Body of pancreas (tissue), 4 donors: ENCODE results near the gene ATG16L1. TPM values are rescaled to one million over a fixed set of nuclear protein-coding genes. Genes with fewer than 3 reads are reported as not detected.

Experiments used
- ATAC-seq: fragments of 150-250 bp; one replicate; pipeline ENCODE4 v1.9.1; 2016
- DNase-seq, 4 donors: peaks; one replicate each; pipeline ENCODE4 v3.0.0-alpha.2; 2019
- H3K27ac ChIP-seq, 4 donors: fragments of 200-600 bp; sonication (generic); 1 replicate in 3 of 4; 2 replicates in 1 of 4; pipeline versions ENCODE4 v1.5.1 to v1.6.1; 2016 to 2019; ENCODE audit warnings: mild to moderate bottlenecking in 1 of 4, mixed read lengths in 1 of 4, moderate library complexity in 1 of 4
- H3K27me3 ChIP-seq, 2 donors: fragments of 200-600 bp; sonication (generic); one replicate each; pipeline ENCODE4 v1.6.0; 2016; ENCODE audit warnings: mild to moderate bottlenecking in 1 of 2
- H3K36me3 ChIP-seq, 2 donors: fragments of 200-600 bp; sonication (generic); replicated peaks in 1 of 2; 2 replicates each; pipeline ENCODE4 v1.5.1; 2016; ENCODE audit warnings: low read depth in 2 of 2; ENCODE audit not compliant: insufficient read depth in 1 of 2
- H3K4me1 ChIP-seq: fragments of 200-600 bp; sonication (generic); one replicate; pipeline ENCODE4 v1.6.0; 2016
- H3K4me3 ChIP-seq, 2 donors: fragments of 200-600 bp; sonication (generic); 1 replicate in 1 of 2; 2 replicates in 1 of 2; pipeline ENCODE4 v1.5.1; 2016 to 2019
- H3K9me3 ChIP-seq, 3 donors: fragments of 200-600 bp; sonication (generic); 1 replicate in 2 of 3; 2 replicates in 1 of 3; pipeline ENCODE4 v1.5.1; 2016
- CTCF ChIP-seq, 7 experiments: fragments of 450-650 bp in 4 of 7; fragments of 200-600 bp in 3 of 7; sonication (generic) in 3 of 7; IDR thresholded peaks; one replicate each; pipeline ENCODE4 v1.5.1; 2016 to 2019; ENCODE audit warnings: antibody characterized with exemption in 7 of 7
- POLR2A ChIP-seq, 3 donors: fragments of 450-650 bp; IDR thresholded peaks; one replicate each; pipeline ENCODE4 v1.6.1; 2016; ENCODE audit warnings: antibody characterized with exemption in 3 of 3, mild to moderate bottlenecking in 2 of 3
- WGBS, 2 donors: methylation state at CpG; one replicate each; pipeline ENCODE4 v1.1.5; 2017; 5-methylcytosine and 5-hydroxymethylcytosine counted together
- intact Hi-C: fragments of 100-400 bp; cut with DNase I; formaldehyde crosslinking; loops from one replicate; pipeline ENCODE4 v1.15.1; 2023
- total RNA-seq, 2 donors: library from RNA; depleted of rRNA; stranded (reverse); fragments of >200 nt; gene quantifications; one replicate each; pipeline ENCODE4 v1.1.0, GENCODE V29; 2016

ATG16L1 gene
- total RNA-seq, 2 donors from 2014 or later: 23.7 to 29.1 TPM

GRCh38 chr2:233218836-233219235 is 32.6 kb upstream of the ATG16L1 start:
- Histone ChIP-seq H3K9me3 (no peaks in the 10 kb centered on the region), H3K4me1 (peaks cover 8% of the 10 kb centered on the region)
- WGBS, 2 donors: 94 to 97% methylated on average over 3 to 6 of the region's 6 CpGs

GRCh38 chr2:233219848-233220247 is 31.6 kb upstream of the ATG16L1 start:
- Histone ChIP-seq H3K9me3 (no peaks in the 10 kb centered on the region), H3K36me3 (no peaks in the 10 kb centered on the region), H3K27ac (no peak overlapping the region), H3K4me3 (no peak overlapping the region), H3K27me3 (no peaks in the 10 kb centered on the region), H3K4me1 (peaks cover 8% of the 10 kb centered on the region)
- WGBS, 2 donors: 89 to 93% methylated on average over 1 of the region's 1 CpG
- intact Hi-C loops: no loop called here
- ATAC-seq (no peak), DNase-seq (no peak)
- TF ChIP-seq POLR2A (IDR thresholded peaks at IDR 0.05) (no peak), CTCF (IDR thresholded peaks at IDR 0.05) (no peak)

More at GRCh38 chr2:233218836-233219235, 32.6 kb upstream of the ATG16L1 start:
- no peak overlapping the region for H3K27ac ChIP-seq
- DNase-seq (no peak), ATAC-seq (no peak)
- TF ChIP-seq CTCF (IDR thresholded peaks at IDR 0.05) (no peak), POLR2A (IDR thresholded peaks at IDR 0.05) (no peak)
- no peaks in the 10 kb centered on the region for H3K27me3 ChIP-seq
- H3K36me3 ChIP-seq: no peaks in the 10 kb centered on the region
- no peak overlapping the region for H3K4me3 ChIP-seq
- intact Hi-C loops: no loop called here

- H3K4me3 ChIP-seq: no peak overlapping the region
- H3K36me3 ChIP-seq: no peaks in the 10 kb centered on the region
- intact Hi-C loops: no loop called here
- no peaks in the 10 kb centered on the region for H3K27me3 ChIP-seq
- no peaks in the 10 kb centered on the region for H3K9me3 ChIP-seq
- no peak for DNase-seq
- no peak for TF ChIP-seq POLR2A (IDR thresholded peaks at IDR 0.05)
- no peak for TF ChIP-seq CTCF (IDR thresholded peaks at IDR 0.05)
- WGBS, 2 donors: 24 to 50% methylated on average over 2 of the region's 2 CpGs
- H3K4me1 ChIP-seq: peaks cover 8% of the 10 kb centered on the region
- no peak overlapping the region for H3K27ac ChIP-seq
- no peak for ATAC-seq
These were observed 30.0 kb upstream of the ATG16L1 start for GRCh38 chr2:233221378-233222063.

- Histone ChIP-seq H3K27me3 (no peaks in the 10 kb centered on the region), H3K4me3 (no peak overlapping the region), H3K9me3 (no peaks in the 10 kb centered on the region), H3K4me1 (peaks cover 8% of the 10 kb centered on the region), H3K27ac (no peak overlapping the region), H3K36me3 (no peaks in the 10 kb centered on the region)
- intact Hi-C loops: no loop called here
- 77 to 82% methylated on average over 14 of the region's 14 CpGs for WGBS, 2 donors
- TF ChIP-seq POLR2A (IDR thresholded peaks at IDR 0.05): no peak
- TF ChIP-seq CTCF (IDR thresholded peaks at IDR 0.05): no peak
- DNase-seq: no peak
- ATAC-seq: no peak
These were observed 28.2 kb upstream of the ATG16L1 start for GRCh38 chr2:233223059-233223894.
